Mesenchymal stem cell (in vitro differentiated cells and primary cell): Measurements from ENCODE around the gene SPATA31D4. TPM values are rescaled to one million over a fixed set of nuclear protein-coding genes. Genes with fewer than 3 reads are reported as not detected.

Experiments
- small RNA-seq: library from polyadenylated mRNA; stranded (forward); fragments of <200 nt; extraction: miRNeasy Mini kit (QIAGEN cat#:217004); gene quantifications from one replicate; pipeline ENCODE3, GENCODE V24; 2013; ENCODE audit warnings: low read depth

The SPATA31D4 gene

Small RNA genes lying within 50 kb of the gene (small RNA-seq; reads per million reads assigned to genes)
- not detected for gene RF00189
- not detected for gene RNA5SP287
